HEK293T (cell line): ENCODE results near the gene ARHGEF2.
A peak's percentile ranks its signal among the peaks of the same experiment; 100 is the strongest.

Experiments used
- CTCF ChIA-PET: fragments of 350-600 bp; formaldehyde crosslinking; extraction: SDS; loops from one replicate; lab custom pipeline; 2021; ENCODE audit warnings: antibody characterized with exemption, inconsistent platforms; lab: Yijun Ruan, JAX
- POLR2A ChIA-PET: fragments of 350-600 bp; formaldehyde crosslinking; extraction: SDS; loops from one replicate; lab custom pipeline; 2020; ENCODE audit warnings: antibody characterized with exemption, inconsistent platforms; lab: Yijun Ruan, JAX
- DNase-seq: peaks from one replicate; pipeline ENCODE4 v3.0.0; 2012; ENCODE audit warnings: mixed read lengths; ENCODE audit errors: extremely low spot score
- ARNT ChIP-seq: fragments of 450-650 bp; IDR thresholded peaks from 2 replicates; pipeline ENCODE4 v1.6.1; 2017; ENCODE audit warnings: mild to moderate bottlenecking
- BHLHE40 ChIP-seq: fragments of 450-650 bp; IDR thresholded peaks from 2 replicates; pipeline ENCODE4 v1.6.1; 2016; ENCODE audit warnings: mild to moderate bottlenecking, moderate library complexity, borderline replicate concordance
- CTBP1 ChIP-seq: fragments of 450-650 bp; IDR thresholded peaks from 2 replicates; pipeline ENCODE4 v1.6.1; 2016; ENCODE audit warnings: borderline replicate concordance
- ELF4 ChIP-seq: fragments of 450-650 bp; IDR thresholded peaks from 2 replicates; pipeline ENCODE4 v1.6.1; 2017; ENCODE audit warnings: antibody characterized with exemption
- FOXA1 ChIP-seq: fragments of 450-650 bp; IDR thresholded peaks from 2 replicates; pipeline ENCODE4 v1.6.1; 2016; ENCODE audit warnings: mild to moderate bottlenecking
- FOXK2 ChIP-seq: fragments of 450-650 bp; IDR thresholded peaks from 2 replicates; pipeline ENCODE4 v1.6.1; 2016; ENCODE audit warnings: mild to moderate bottlenecking
- FOXM1 ChIP-seq: fragments of 450-650 bp; IDR thresholded peaks from 2 replicates; pipeline ENCODE4 v1.6.1; 2017; ENCODE audit warnings: mild to moderate bottlenecking, borderline replicate concordance
- HDGF ChIP-seq: fragments of 450-650 bp; IDR thresholded peaks from 2 replicates; pipeline ENCODE4 v1.6.1; 2017; ENCODE audit warnings: antibody characterized with exemption, borderline replicate concordance
- L3MBTL2 ChIP-seq: fragments of 450-650 bp; conservative IDR thresholded peaks from 2 replicates; pipeline ENCODE4 v1.6.1; 2016; ENCODE audit warnings: mild to moderate bottlenecking
- LEF1 ChIP-seq: fragments of 450-650 bp; IDR thresholded peaks from 2 replicates; pipeline ENCODE4 v1.6.1; 2017; ENCODE audit warnings: mild to moderate bottlenecking, borderline replicate concordance
- NFRKB ChIP-seq: fragments of 450-650 bp; IDR thresholded peaks from 2 replicates; pipeline ENCODE4 v1.6.1; 2016; ENCODE audit warnings: mild to moderate bottlenecking, moderate library complexity
- SP1 ChIP-seq: fragments of 450-650 bp; IDR thresholded peaks from 2 replicates; pipeline ENCODE4 v1.6.1; 2017
- SUZ12 ChIP-seq: fragments of 450-650 bp; IDR thresholded peaks from 2 replicates; pipeline ENCODE4 v1.6.1; 2016; ENCODE audit warnings: mild to moderate bottlenecking
- TARDBP ChIP-seq: fragments of 450-650 bp; IDR thresholded peaks from 2 replicates; pipeline ENCODE4 v1.6.1; 2016
- ZNF384 ChIP-seq: fragments of 450-650 bp; IDR thresholded peaks from 2 replicates; pipeline ENCODE4 v1.6.1; 2016
- TF ChIP-seq, protein P1 (sequence below): fragments of 450-650 bp; IDR thresholded peaks from 2 replicates; pipeline ENCODE4 v1.6.1; 2016

Gene ARHGEF2

DNA sequence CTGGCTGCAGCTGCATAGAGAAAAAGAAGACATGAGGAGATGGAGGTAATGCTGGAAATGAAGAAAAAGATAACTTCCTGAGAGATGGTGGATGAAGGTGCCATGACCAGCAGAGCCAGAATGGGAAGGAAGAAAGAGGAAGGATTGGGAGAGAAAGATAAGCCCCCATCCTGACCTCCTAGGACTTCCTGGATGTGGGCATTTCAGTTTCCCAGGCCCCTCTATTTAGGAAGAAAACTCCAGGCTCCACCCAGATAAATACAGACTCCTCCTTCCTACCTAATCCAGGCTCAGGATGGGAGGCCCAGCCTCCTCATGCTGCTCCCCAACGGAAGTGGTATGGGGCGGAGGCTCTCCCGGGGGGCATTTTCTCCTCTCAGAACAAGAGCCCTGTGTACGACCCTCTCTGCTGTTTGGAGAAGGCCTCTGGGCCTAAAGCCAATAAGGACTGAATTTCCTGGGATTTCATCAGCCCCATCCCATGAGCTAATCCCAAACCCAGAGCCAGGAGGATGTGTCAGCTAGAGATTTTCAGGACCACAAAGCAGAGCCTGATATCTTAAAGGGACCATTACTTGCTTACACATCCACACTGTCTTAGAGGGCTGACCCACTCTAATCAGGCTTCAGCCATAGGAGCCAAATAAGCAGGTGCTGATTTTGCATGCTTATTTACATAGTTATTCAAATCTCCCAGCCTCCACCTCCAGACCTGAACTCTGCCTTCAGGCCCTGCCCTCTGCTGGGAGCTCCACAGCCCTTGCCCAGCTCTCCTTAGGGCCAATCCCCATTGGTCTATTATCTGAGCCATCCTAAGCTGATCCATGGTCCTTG, 5.1 kb upstream of the ARHGEF2 start:
- CTCF ChIA-PET, result interaction anchor here (0.7 to 2.1 kb wide), 6 partner anchors 9 to 66 kb away, joined by 3 to 14 read pairs (median 3); no protein-coding TSS in a partner anchor
- POLR2A ChIA-PET, result interaction anchor here (1.0 to 4.4 kb wide), 10 partner anchors 8 to 123 kb away, joined by 3 to 53 read pairs (median 6); partner anchors contain the start of gene KHDC4
- DNase-seq, result no peak
- TF ChIP-seq HDGF (no peak), FOXA1 (no peak), CTBP1 (no peak), L3MBTL2 (no peak), SP1 (no peak), FOXM1 (no peak), NFRKB (no peak)
- TF ChIP-seq, protein P1, sequence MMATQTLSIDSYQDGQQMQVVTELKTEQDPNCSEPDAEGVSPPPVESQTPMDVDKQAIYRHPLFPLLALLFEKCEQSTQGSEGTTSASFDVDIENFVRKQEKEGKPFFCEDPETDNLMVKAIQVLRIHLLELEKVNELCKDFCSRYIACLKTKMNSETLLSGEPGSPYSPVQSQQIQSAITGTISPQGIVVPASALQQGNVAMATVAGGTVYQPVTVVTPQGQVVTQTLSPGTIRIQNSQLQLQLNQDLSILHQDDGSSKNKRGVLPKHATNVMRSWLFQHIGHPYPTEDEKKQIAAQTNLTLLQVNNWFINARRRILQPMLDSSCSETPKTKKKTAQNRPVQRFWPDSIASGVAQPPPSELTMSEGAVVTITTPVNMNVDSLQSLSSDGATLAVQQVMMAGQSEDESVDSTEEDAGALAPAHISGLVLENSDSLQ, result no peak

DNA sequence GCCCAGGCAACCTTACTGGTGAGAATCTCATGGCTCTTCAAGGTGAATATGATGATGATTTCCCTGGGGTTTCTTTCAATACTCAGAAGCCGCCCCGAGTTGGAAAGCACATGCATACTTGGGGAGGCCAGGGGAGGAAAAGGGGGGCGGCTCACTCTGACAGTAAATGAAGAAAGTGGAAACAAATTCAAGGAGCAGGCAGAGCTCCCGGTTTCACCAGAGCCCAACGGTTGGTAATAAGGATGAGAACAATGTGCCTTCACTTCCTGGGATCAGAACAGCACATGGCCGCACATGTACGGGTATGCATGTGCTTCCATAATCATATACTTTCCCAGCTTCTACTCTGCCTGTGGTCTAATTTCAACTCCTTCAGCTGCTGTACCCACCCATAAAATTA, 3.8 kb upstream of the ARHGEF2 start:
- TF ChIP-seq ARNT (no peak), LEF1 (no peak), CTBP1 (no peak), HDGF (no peak), L3MBTL2 (no peak), SP1 (no peak)
- TF ChIP-seq, protein P1, result no peak
- CTCF ChIA-PET, result interaction anchor here (1.4 to 2.1 kb wide), 3 partner anchors 20 to 84 kb away, joined by 3 to 14 read pairs (median 6); no protein-coding TSS in a partner anchor
- DNase-seq, result no peak
- POLR2A ChIA-PET, result interaction anchor here (1.4 to 4.4 kb wide), 3 partner anchors 12 to 48 kb away, joined by 5 to 53 read pairs (median 8); partner anchors contain the start of gene KHDC4

DNA sequence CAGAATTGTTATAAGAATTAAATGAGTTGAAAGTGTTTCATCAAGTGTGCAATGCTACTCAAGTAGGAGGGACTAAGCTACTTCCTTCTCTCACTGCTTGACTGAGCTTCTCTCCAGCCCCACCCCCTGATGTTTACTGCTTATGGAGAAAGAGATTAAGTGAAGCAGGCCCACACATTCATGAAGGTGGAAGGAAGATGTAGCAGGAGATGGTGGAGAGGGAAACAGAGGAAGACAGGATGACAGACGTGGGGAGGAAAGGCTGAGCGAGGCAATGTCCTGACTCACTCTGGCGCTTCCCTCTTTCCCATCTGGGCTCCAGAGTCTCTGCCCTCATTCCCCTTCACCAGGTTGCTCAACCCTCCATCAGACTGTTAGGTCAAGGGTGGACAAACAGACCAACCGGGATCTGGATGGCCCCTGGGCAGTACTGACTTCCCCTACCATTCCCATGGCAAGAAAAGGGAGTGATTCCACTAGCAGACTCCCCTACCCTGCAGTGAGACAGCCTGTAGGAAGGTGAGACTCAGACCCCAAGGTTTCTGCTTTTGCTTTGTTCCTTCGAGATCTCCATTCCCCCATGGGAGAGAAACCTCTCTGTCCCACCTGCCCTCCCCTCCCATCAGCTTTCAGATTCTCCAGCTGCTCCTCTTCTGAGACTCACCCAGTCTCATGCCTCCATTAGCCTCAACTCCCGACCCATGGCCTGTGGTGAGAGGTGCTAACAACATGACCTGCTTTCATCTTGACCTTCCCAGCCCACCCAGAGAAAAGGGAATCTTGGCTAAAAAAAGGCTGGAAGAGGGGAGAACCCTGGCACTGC, 3.1 kb upstream of the ARHGEF2 start:
- TF ChIP-seq HDGF (no peak), FOXA1 (no peak), L3MBTL2 (no peak), NFRKB (no peak), FOXM1 (no peak), ELF4 (no peak)
- DNase-seq, result no peak
- ChIA-PET POLR2A (interaction anchor here (0.6 to 4.4 kb wide), 3 partner anchors 11 to 48 kb away, joined by 3 to 53 read pairs (median 5); partner anchors contain the start of gene KHDC4), CTCF (interaction anchor here (1.0 to 1.9 kb wide), 3 partner anchors 8 to 85 kb away, joined by 4 to 6 read pairs (median 5); no protein-coding TSS in a partner anchor)

DNA sequence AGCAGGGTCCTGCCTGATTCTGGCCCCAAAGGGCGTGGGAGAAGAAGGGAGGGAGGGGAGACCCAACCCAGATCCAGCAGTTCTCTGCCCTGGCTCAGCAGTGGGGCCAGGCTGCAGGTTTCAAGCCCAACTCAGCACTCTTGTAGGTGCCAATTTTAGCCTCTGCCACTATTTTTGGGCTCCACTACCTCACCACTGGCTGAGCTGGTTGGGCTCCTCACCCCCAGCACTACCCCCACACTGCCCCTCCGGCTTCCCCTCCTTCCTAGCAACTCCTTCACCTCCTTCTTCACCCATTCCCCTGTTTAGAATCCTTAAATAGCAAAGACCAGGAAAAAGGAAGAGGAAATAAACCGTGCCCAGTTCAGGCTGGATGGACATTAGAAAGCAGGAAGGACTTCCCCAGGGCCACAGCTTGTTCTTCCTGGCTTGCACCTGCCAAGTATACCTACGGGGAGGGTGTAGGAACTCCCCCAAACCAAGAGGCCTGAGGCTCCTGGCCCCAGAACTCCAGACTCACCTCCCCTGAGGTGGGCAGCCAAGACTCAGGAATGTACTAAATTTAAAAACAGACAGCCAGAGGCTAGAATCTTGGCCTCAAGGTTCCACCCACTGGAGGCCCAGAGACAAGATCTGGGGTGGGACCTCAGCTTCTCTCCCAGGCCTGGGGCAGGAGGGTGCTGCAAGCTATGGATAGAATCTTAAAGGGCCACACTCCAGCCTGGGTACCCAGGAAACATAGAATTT, 1.4 kb upstream of the ARHGEF2 start:
- CTCF ChIA-PET, result interaction anchor here (1.5 to 4.1 kb wide), 3 partner anchors 10 to 42 kb away, joined by 7 to 39 read pairs (median 8); no protein-coding TSS in a partner anchor
- no peak for TF ChIP-seq LEF1
- POLR2A ChIA-PET, result interaction anchor here (1.2 to 7.1 kb wide), 4 partner anchors 10 to 73 kb away, joined by 5 to 79 read pairs (median 9); partner anchors contain the start of gene KHDC4
- no peak for DNase-seq

DNA sequence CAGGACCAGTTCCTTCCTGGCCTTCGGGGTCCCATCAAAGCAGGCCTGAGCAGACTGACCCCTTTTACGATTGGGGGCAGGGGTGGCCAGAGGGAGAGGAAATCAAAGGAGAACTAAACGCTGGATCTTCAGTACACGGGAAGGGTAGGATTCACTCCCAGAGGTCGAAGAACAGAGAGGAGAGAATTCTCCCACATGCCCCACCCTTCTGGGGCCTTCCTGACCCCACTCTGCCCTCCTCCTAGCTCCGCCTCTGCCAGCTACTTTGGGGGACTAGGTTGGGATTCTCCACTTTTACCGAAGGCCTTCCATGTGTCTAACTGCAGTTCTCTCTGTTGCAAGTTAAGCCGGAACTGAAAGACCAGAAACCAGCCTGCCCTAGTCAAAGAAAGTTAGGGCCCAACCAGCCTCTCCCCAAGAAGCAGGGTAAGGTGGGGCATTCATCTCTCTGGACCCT, 654 bp upstream of the ARHGEF2 start:
- POLR2A ChIA-PET, result interaction anchor here (0.9 to 7.1 kb wide), 13 partner anchors 9 to 128 kb away, joined by 3 to 79 read pairs (median 4); partner anchors contain the start of genes KHDC4, MEX3A, RXFP4 and SYT11
- DNase-seq, result no peak
- CTCF ChIA-PET, result interaction anchor here (0.7 to 4.1 kb wide), 9 partner anchors 11 to 713 kb away, joined by 3 to 39 read pairs (median 7); no protein-coding TSS in a partner anchor
- TF ChIP-seq BHLHE40 (no peak), SP1 (no peak), HDGF (peak; percentile 40; the same call in 1 of the 2 replicates), FOXK2 (no peak), NFRKB (no peak)

DNA sequence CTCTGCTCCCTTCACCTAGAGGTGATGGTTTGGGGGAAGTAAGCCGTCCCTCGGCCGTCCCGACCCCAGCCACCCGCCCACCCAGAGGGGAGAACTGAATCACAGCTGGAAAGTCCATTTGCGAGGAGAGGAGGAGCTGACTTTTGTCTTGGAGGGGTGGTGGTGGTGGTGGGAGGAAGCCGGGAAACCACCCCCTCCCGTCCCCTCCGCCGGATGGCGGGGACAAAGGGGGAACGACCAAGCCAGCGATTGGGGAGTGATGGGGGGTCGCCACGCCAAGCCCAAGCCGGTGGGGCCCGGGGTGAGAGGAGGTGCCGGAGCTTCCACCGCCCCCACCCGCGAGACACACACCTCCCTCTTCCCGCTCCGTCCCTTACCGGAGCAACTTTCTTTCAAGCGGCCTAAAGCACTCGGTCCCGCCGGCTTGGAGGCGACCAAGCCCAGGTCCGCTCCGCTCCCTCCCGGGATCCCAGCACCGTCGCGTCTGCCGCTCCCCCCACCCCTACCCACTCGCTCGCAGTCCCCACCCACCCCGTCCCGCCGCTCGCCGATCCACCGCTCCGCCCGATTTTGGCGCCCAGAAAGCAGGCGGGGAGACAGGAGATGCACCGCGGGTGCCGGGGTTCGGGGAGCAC, 540 bp downstream of the ARHGEF2 start:
- ChIA-PET CTCF (interaction anchor here (0.5 to 4.1 kb wide), 11 partner anchors 12 to 88 kb away, joined by 3 to 39 read pairs (median 6); partner anchors contain the start of gene KHDC4), POLR2A (interaction anchor here (0.7 to 7.1 kb wide), 22 partner anchors 8 to 127 kb away, joined by 3 to 79 read pairs (median 4); partner anchors contain the start of genes GON4L, KHDC4, LAMTOR2 and MEX3A)
- peak; percentile 71 for DNase-seq
- TF ChIP-seq SUZ12 (no peak), HDGF (no peak), ZNF384 (no peak), ELF4 (no peak), NFRKB (no peak), LEF1 (no peak), TARDBP (no peak), FOXM1 (no peak)
- TF ChIP-seq, protein P1, result no peak
